ENCODE results near the gene GRM7. TPM values are rescaled to one million over a fixed set of nuclear protein-coding genes. Genes with fewer than 3 reads are reported as not detected.

Gene GRM7
- total and polyA plus RNA-seq, 2 of the 4 experiments (the other 2 are of a cell fraction): not detected

DNA sequence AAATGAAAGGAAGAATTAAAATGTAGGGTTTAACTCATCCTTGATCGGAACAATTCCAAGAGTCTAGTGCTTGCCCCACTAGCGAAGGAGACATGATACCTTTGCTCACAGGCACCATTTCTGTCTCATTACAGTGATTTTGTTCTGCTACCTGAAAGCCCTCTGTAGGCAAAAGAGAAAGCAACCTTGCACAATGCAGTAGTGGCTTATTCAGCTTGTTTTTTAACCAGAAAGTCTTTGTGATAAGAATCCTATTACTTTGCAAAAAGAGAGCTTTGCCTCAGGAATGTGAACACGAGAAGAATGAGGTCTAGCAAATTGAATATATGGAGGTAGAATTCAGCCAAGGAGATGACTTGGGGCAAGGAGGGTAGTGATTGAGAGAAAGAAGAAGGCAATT lies 684.4 kb downstream of the GRM7 start:
- Histone ChIP-seq H3K18ac (ENCODE audit: low read depth, low read length) (no peak overlapping the region), H3K23ac (ENCODE audit: low read depth, low read length) (no peak overlapping the region), H4K20me1 (ENCODE audit: insufficient read depth, low read length) (no peaks in the 10 kb centered on the region), H3K4me1 (ENCODE audit: control insufficient read depth, insufficient read depth, low read length) (no peaks in the 10 kb centered on the region), H2AK9ac (replicated peaks; ENCODE audit: low read depth, low read length, poor library complexity) (no peak overlapping the region), H3K27ac (ENCODE audit: insufficient read depth, low read length) (no peak overlapping the region), H2BK15ac (ENCODE audit: low read depth, low read length) (no peak overlapping the region), H3K4me2 (ENCODE audit: low read depth, low read length) (no peak overlapping the region), H2BK20ac (ENCODE audit: low read depth, low read length) (no peak overlapping the region), H4K8ac (ENCODE audit: low read depth in 2 of 2, low read length in 2 of 2) (no peak overlapping the region), H4K91ac (ENCODE audit: insufficient read depth, low read depth, low read length) (no peak overlapping the region), H3K9me3 (ENCODE audit: control insufficient read depth, insufficient read depth, low read length) (peaks cover 8% of the 10 kb centered on the region; the same call in 1 of the 2 replicates), H3K79me1 (ENCODE audit: low read depth in 1 of 2, low read length in 2 of 2) (no peaks in the 10 kb centered on the region), H3K14ac (replicated peaks; ENCODE audit: low read depth, low read length) (no peak overlapping the region), H2BK120ac (ENCODE audit: low read depth, low read length) (no peak overlapping the region), H3K36me3 (ENCODE audit: control insufficient read depth, insufficient read depth, low read length) (no peaks in the 10 kb centered on the region), H2AFZ (replicated peaks; ENCODE audit: low read length, poor library complexity) (no peak overlapping the region), H2AK5ac (ENCODE audit: low read depth, low read length) (no peak overlapping the region), H3K9me1 (ENCODE audit: insufficient read depth, low read length) (no peaks in the 10 kb centered on the region), H3K56ac (ENCODE audit: extremely low read depth, insufficient read depth, low read length) (no peak overlapping the region), H3K9ac (ENCODE audit: low read depth, low read length) (no peak overlapping the region), H4K5ac (ENCODE audit: low read depth, low read length) (no peak overlapping the region), H3K4ac (ENCODE audit: low read depth, low read length) (no peak overlapping the region), H2BK5ac (ENCODE audit: low read depth, low read length, poor library complexity, severe bottlenecking) (no peak overlapping the region), H3K27me3 (ENCODE audit: control insufficient read depth, insufficient read depth, low read length) (no peaks in the 10 kb centered on the region), H3K4me3 (ENCODE audit: insufficient read depth, low read depth, low read length) (no peak overlapping the region)
- dilution Hi-C loops (cut with HindIII; ENCODE audit: low sequenced_read_pairs, unreplicated experiment) (no loop called here), intact Hi-C loops (cut with micrococcal nuclease) (no loop called here), in situ Hi-C loops (cut with MboI; ENCODE audit: low sequenced_read_pairs) (no loop called here)
- POLR2A ChIA-PET (ENCODE audit: unreplicated experiment): no interaction called here
- TF ChIP-seq, protein P1, sequence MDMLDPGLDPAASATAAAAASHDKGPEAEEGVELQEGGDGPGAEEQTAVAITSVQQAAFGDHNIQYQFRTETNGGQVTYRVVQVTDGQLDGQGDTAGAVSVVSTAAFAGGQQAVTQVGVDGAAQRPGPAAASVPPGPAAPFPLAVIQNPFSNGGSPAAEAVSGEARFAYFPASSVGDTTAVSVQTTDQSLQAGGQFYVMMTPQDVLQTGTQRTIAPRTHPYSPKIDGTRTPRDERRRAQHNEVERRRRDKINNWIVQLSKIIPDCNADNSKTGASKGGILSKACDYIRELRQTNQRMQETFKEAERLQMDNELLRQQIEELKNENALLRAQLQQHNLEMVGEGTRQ (IDR thresholded peaks at IDR 0.05; ENCODE audit: low read depth, low read length): no peak
- TF ChIP-seq MAFK (IDR thresholded peaks at IDR 0.05; ENCODE audit: low read depth, low read length): no peak
- no TSS peak for BruUV-seq (replicated peaks)
- 20% methylated on average over 1 of the region's 3 CpGs; no CpG with 5 or more reads in 1 of the 2 experiments for WGBS, 2 experiments (ENCODE audit: extremely low coverage in 2 of 2, insufficient read length in 1 of 2)
- CTCF ChIA-PET: no interaction called here
- ATAC-seq (ENCODE audit: low read depth) (no peak), DNase-seq (no peak)

Data from IMR-90 (cell line).